GM10248 (cell line): ENCODE measurements around the gene PLEKHO1.

Experiments
- CTCF ChIA-PET: fragments of 300-600 bp; sonication (Branson Sonifier 250); formaldehyde crosslinking; extraction: SDS; loops from one replicate; lab custom pipeline; 2021; ENCODE audit warnings: antibody characterized with exemption; lab: Yijun Ruan, JAX
- POLR2A ChIA-PET: fragments of 350-650 bp; sonication (Branson Sonifier 250); formaldehyde crosslinking; extraction: SDS; loops from one replicate; lab custom pipeline; 2020; ENCODE audit warnings: antibody characterized with exemption; lab: Yijun Ruan, JAX
- DNase-seq: peaks from one replicate; pipeline ENCODE4 v3.0.0; 2012; ENCODE audit errors: extremely low spot score
- TF ChIP-seq, protein P1 (sequence below): IDR thresholded peaks from 2 replicates; pipeline ENCODE4 v1.5.1; 2012; ENCODE audit warnings: mild to moderate bottlenecking, low read depth; ENCODE audit errors: extremely low read depth, missing control alignments, control extremely low read depth

The PLEKHO1 gene, protein sequence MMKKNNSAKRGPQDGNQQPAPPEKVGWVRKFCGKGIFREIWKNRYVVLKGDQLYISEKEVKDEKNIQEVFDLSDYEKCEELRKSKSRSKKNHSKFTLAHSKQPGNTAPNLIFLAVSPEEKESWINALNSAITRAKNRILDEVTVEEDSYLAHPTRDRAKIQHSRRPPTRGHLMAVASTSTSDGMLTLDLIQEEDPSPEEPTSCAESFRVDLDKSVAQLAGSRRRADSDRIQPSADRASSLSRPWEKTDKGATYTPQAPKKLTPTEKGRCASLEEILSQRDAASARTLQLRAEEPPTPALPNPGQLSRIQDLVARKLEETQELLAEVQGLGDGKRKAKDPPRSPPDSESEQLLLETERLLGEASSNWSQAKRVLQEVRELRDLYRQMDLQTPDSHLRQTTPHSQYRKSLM

GRCh38 chr1:150149271-150150132, at the start of gene PLEKHO1:
Gene PLEKHO1 (plus strand): TSS chr1:150149916. CDS start chr1:150150258, 342 bp downstream.
- peak; percentile 84 for DNase-seq
- TF ChIP-seq, protein P1, sequence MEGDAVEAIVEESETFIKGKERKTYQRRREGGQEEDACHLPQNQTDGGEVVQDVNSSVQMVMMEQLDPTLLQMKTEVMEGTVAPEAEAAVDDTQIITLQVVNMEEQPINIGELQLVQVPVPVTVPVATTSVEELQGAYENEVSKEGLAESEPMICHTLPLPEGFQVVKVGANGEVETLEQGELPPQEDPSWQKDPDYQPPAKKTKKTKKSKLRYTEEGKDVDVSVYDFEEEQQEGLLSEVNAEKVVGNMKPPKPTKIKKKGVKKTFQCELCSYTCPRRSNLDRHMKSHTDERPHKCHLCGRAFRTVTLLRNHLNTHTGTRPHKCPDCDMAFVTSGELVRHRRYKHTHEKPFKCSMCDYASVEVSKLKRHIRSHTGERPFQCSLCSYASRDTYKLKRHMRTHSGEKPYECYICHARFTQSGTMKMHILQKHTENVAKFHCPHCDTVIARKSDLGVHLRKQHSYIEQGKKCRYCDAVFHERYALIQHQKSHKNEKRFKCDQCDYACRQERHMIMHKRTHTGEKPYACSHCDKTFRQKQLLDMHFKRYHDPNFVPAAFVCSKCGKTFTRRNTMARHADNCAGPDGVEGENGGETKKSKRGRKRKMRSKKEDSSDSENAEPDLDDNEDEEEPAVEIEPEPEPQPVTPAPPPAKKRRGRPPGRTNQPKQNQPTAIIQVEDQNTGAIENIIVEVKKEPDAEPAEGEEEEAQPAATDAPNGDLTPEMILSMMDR: no peak
- CTCF ChIA-PET: interaction anchor here (0.7 to 7.3 kb wide), 5 partner anchors 8 to 78 kb away, joined by 3 to 82 read pairs (median 3); no protein-coding TSS in a partner anchor

GRCh38 chr1:150102986-150103385, 46.7 kb upstream of the PLEKHO1 start:
- TF ChIP-seq, protein P1: no peak
- POLR2A ChIA-PET: no interaction called here
- DNase-seq: no peak
- CTCF ChIA-PET: interaction anchor here (1.0 to 1.7 kb wide), 4 partner anchors 10 to 142 kb away, joined by 3 read pairs; no protein-coding TSS in a partner anchor

More at GRCh38 chr1:150149271-150150132, at the start of gene PLEKHO1:
- POLR2A ChIA-PET: interaction anchor here (0.5 to 4.4 kb wide), 4 partner anchors 10 to 84 kb away, joined by 3 to 25 read pairs (median 6); no protein-coding TSS in a partner anchor

- ChIA-PET CTCF (no interaction called here), POLR2A (no interaction called here)
- DNase-seq: no peak
- TF ChIP-seq, protein P1: no peak
Observed at GRCh38 chr1:150106341-150106740, 43.4 kb upstream of the PLEKHO1 start.

DNA sequence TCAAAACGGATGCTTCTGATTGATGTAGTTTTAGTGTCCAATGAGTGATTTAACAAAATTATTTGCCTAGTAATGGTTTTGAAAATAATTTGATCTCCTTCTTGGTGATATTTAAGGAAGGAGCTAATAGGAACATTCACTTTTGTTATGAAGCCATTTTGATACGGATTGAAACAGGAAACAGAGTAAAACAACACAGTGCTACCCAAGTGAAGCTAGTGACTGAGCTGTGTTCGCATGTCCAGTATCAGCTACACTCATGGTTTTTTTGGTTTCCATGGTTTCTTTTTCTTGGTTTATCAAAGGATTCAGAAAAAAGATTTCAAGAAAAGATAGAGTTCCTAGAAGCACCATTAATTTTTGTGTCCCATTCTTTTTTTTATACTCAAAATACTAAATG, 40.1 kb upstream of the PLEKHO1 start:
- TF ChIP-seq, protein P1: no peak
- no peak for DNase-seq
- CTCF ChIA-PET: interaction anchor here (1.0 to 1.4 kb wide), 2 partner anchors 12 to 56 kb away, joined by 3 read pairs; no protein-coding TSS in a partner anchor
- POLR2A ChIA-PET: no interaction called here

DNA sequence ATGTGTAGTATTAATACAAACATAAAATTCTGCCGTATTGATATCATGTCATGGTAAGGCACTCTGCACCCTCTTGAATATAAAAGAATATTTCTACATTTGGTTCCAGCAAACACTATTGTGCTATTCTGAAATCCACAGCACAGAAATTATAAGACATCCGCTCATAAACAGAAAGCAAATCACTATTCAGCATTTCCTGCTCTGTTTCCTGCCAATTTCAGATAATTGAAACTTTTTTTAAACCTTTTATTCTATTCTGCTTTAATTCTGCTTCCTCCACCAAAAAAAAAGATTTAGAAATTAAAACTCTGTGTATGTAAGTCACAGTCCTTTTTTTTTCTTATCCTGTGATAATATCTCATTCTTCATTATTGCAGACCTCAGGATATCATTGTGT, 39.6 kb upstream of the PLEKHO1 start:
- CTCF ChIA-PET: no interaction called here
- DNase-seq: no peak
- POLR2A ChIA-PET: no interaction called here
- TF ChIP-seq, protein P1: no peak

DNA sequence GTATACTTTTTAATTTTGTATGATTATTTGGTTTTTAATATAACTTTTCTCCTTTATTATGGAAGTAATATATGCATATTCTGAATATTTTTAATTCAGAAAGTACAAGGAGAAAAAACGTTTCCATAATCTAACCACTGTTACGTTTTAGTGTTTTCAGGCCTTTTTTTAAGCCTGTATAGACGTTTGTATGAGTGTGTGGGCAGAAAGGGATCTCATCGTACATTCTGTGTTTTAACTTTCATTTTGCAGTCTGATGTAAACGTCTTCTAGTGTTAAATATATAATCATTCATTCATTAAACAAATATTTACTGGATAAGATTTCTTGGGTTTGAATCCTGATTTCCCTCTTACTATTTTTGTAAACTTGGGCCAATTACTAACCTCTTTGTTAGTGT, 38.0 kb upstream of the PLEKHO1 start:
- no peak for DNase-seq
- TF ChIP-seq, protein P1: no peak
- POLR2A ChIA-PET: no interaction called here
- CTCF ChIA-PET: interaction anchor here (0.5 kb wide), 1 partner anchor 458 kb away, joined by 3 read pairs; no protein-coding TSS in a partner anchor
